GM04503 (cell line): ENCODE measurements around the gene PLXNA2.

ENCODE experiments used
- DNase-seq: peaks from one replicate; pipeline ENCODE4 v3.0.0-alpha.2; 2012; ENCODE audit warnings: low read depth

PLXNA2 gene

DNA sequence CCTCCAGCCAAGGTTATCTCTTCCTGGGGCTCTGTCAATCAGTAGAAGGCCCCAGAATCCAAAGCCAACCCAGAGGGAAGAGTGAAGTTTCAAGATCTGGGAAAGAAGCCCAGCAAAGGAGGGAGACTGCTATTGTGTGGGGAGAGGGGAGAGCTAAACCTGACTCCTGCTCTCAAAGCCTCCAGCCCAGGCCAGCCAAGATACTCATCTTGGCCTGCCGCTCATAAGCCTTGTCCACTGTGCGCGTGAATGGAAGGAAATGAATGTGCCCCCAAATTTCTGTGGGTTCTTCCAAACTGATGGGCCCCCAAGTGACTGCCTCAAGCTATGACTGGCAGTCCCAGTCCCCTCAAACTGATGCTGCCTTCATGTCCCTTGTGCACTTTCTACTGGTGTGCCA lies 2.0 kb downstream of the PLXNA2 start:
- no peak for DNase-seq

DNA sequence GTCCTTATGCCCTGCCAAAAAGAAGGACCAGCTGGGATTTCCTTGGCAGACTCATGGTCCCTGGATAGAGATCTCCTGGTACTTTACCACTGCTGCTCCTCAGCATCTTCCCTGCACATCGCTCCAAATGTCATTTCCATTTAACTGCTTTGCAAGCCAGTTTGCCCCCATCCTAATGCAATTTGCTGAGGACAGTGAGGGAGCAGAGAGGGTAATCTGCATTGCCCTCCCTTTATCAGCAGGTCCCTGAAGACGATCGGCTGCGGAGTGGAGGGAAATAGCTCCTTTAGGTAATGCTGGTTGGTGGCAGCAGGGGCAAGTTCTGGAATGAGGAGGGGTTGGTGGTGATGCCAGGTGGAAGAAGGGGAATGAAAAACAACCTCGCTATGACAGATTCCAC lies 2.7 kb downstream of the PLXNA2 start:
- no peak for DNase-seq

DNA sequence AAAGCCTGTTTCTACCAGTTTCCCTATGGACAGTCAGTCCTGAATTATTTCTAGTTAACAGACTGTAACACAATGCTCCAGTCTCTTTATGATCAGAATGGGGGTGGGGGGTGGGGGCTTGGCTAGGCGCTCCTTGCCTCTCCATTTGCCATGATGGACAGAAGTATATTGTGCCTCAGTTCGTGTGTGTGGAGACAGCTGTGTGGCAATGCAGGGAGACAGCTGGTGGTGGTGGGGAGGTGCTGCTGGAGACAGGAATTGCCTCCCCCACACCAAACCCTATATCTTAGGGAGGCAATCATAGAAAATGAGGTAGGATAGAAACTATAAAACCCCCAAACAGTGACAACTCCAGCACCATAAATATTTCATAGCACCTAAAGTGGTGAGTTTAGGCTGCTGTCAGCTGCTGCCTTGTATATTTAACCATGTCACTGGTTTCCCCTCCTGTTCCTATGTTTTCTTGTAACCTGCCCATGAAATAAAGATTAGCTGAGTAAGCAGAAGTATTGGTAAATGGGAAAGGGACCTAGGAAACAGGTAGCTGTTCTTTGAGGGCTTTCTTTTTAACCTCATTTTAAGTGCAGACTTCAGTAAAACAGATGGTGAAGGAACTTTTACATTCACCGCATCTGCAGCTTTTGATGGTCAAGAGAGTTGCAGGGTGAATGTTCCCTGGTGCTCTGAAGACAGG lies 3.4 kb downstream of the PLXNA2 start:
- no peak for DNase-seq

DNA sequence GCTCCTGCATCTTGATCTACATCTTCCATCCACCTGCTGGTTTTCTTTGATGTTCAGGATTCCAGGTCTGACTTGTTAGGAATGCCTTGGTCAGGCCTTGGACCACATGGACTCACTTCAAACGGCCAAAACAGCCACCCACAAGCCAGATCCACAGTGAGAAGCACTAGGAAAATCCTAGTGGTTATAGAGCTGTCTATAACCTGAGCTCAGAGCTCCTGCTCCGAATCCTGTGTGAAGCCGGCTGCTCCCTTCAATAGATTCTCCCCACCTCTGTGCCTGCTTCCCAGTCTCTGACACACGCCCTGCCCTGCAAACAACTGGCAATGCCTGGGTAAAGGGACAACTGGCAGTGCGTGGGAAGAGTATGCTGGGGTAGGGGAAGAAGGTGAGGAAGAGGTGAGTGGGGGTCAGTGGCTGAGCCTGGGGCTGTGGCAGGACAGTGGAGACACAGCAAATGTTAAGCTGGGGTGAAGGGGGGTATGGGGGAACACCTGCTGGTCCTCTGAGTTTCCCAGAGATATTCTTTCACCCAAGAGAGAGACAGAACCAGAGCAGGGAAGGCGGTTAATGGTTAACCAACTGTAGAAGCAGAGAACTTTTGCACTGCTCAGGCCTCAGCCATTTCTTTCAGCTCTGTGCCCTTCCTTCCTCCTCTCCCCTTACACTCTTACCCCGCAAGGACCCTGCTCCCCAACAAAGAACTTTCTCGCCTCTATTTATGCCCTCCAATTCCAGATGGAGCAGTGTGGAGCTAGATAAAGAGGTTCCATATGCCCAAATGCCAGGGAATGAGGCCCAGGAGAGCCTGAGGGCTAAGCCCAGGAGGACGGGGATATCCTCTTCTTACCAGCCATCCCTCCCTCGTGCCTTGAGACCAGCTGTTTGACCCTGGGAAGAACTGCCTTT lies 4.5 kb downstream of the PLXNA2 start:
- DNase-seq, result no peak

DNA sequence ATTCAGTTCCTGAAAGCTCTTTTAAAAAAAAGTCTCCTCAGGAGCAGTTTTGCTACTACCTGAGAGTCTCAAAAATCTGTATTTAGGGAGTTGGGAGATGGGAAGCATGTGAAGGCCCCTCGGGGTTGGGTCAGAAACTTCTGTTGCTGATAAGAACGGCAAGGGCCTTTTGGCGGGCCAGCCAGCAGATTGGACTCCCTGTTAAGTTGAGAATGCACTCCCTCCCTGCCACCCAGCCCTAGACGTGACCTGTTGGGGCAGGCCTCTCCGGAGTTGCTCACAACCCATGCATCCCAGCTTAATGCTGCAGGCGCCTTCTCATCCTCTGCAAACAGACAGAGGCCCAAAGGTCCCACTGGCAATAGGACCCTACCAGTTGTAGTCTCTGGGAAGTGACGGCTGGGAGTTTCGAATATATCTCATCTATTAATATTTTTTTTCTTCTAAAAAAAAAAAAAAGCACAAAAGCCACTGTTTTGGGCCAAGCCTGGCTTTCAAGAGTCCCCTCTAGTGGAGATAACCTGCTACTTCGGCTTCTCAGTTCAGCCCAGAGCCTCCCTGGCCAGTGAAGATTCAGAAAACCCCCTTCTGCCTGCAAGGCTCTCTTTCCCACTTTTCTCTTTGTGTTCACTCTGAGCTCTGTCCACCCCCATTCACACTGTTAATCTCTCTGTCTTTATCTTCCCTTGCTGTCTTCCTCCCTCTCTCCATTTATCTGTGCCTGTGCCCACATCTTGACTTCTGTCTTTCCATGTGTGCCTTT lies 5.3 kb downstream of the PLXNA2 start:
- DNase-seq, result no peak

DNA sequence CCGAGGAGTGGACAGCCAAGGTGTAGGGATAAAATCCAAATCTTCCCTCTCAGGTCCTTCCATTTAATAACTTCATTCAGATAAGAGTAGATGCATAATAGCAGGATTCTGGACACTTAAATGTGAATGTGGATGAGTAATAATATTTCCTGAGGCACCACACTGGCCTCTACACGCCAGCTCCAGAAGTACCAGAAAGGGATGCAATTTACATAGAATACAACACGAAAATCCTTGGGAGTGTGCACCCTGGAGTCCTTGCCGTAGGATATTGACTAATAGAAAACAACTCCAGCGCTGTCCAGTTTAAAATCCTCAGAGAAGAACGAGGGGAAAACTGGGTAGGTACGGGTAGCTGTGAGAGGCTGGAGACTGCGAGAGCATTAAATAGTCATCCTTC lies 6.9 kb downstream of the PLXNA2 start:
- no peak for DNase-seq

DNA sequence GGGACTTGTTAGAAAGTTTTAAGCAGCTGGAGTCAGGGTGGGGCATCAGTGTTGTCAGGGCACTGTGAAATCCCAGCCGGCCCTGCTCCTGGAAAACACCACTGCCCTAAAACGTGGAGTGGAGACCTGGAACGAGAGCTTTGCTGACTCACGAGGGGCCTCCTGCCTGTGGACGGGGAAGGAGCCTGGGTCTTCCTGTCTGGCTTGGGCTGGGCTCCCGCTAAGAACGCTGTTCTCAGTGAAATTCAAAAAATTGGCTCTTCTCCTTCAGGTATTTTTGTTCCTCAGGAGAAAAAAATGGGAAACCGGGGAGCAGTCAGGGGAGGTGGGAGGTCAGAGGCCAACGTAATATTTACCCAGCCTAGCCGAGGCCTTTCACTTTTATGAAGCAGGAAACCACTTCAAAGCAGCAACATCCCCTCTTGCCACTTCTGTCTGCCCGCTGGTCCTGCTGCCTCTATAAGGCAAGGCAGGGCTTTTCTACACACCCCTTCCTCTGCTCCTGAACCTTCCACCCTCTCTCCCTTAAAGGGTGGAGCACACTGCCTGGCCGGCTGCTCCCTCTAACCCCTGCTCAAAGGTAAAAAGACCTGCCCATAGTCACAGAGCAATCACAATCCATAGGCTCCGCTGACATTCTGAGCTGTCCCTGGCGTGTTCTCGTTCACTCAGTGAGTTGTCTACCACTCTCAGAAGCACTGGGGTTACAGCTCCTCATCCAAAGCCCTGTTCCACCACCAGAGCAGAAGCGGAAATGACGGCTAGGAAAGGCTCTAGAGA lies 8.0 kb downstream of the PLXNA2 start:
- DNase-seq, result no peak

DNA sequence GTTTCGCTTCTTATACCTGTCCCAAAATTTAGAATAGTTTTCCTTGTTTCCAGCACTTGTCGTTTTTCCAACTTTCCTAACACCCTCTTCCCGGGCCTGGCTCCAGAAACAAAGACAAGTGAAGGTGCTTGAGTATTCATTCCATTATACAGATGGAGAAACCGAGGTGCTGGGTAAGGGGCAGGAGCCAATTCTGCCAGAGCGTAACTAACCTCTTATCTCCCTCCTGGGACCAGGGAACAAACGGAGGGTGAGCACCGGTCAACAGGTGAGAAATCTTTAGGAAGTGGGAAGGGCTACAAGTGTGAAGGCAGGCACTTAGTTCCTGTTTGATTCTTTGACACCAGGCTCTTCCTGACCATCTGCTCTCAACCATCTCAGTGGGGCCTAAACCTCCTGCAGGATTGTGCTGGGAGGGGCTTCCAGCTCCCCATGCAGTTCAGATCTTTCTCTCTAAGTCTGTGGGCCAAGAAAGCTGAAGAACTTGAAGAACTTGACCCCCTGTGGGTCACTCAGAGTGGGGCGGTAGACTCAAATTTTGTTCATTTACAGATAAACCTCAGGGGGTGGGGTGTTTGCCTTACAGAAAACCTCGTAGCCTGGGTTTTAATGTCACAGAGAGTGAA lies 8.7 kb downstream of the PLXNA2 start:
- no peak for DNase-seq

DNA sequence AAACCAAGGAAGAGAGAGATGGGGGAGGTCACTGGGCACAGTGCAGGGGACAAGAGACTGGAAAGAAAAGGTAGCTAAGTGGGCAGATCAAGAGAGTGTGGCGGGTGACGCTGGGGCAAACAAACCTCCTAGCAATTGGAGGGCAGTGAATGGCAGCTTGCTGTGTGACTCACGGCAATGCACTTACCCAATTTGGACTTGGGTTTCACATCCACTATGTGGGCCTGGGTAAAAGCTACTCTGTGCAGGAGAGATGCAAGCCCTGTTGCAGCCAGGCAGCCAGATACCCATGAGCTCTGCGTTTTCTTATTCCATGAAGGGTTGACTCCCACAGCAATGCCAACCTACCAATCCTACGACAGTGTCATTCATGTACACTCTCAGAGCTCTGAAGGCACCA lies 9.5 kb downstream of the PLXNA2 start:
- no peak for DNase-seq

DNA sequence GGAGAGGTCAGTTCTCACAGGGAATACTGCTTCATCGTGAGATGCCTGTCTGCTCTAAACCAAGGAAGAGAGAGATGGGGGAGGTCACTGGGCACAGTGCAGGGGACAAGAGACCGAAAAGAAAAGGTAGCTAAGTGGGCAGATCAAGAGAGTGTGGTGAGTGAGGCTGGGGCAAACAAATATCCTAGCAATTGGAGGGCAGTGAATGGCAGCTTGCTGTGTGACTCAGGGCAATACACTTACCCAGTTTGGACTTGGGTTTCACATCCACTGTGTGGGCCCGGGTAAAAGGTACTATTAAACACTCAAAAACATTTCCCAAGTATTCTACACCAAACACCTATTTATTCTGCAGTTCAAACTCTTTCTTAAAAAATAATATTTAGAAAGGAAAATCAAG lies 10.2 kb downstream of the PLXNA2 start:
- no peak for DNase-seq

DNA sequence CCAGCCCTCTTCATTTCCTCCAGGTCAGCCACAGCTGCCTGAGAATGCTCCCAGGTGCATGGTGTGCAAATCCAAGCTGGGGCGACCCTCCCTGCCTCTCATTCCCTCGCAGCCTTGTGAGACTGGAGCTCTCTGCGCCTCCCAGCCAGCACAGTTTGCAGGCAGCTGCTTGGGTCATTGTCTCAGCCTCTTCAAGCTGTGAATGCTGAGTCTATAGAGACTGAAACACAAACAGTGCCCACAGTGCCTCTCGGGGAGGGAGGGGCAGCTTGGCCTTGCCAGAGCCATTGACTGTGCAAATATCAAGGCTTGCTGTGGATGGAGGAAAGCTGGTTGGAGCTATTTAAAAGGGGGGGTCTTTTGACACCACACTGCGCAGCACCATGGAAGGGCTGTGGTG lies 10.6 kb downstream of the PLXNA2 start:
- no peak for DNase-seq

DNA sequence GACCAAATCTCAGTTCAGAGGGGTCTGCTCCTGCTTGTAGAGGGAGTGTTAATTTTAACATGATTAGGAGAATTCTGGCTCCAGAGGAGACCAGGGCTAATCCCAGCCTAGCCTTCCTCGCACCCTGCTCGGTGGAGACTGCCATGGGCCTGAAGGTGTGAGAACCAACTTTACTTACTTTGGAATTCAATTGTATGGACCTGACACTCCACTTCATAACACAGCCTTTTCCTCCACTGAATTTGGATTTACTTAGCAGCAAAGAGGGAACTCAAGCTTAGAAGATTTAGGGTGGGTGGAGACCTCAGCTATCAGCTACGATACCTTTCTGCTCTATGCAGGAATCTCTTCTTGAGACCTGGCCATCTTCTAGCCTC lies 11.5 kb downstream of the PLXNA2 start:
- no peak for DNase-seq

DNA sequence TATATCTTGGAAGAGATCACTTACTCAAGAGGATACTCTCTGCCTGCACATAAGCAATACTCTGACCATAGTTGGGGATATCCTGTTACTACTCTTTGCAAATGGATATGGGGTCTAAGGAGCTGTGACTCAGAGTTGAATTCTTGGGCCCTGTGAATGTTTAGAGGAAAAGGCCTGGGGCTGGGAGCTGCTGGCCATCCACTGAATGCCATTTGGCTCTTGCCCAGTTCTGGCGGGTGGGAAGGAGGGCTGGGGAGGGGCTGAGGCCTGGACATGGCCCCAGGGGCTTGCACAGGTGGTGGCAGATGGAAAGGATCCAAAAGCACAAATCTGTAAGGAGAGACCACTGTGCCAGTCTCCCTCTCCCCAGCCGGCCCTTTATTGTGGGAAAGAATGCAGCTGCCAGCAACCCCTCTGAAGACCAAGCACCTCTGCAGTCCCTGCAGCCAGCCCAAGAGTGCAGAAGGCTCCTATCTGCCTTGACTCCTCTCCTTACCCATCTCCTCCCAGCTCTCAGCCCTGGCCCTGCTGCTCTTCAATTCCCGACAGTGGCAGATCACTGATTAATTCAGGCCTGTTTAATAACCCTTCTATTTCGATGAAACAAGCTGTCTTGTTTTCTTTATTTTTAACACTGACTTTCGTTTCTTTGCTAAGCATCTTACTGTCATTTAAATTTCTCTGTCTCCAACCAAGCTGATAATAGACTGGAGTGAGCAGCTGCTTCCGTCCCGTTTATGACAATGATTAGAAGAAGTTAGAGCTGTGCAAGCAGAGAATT lies 12.1 kb downstream of the PLXNA2 start:
- no peak for DNase-seq

DNA sequence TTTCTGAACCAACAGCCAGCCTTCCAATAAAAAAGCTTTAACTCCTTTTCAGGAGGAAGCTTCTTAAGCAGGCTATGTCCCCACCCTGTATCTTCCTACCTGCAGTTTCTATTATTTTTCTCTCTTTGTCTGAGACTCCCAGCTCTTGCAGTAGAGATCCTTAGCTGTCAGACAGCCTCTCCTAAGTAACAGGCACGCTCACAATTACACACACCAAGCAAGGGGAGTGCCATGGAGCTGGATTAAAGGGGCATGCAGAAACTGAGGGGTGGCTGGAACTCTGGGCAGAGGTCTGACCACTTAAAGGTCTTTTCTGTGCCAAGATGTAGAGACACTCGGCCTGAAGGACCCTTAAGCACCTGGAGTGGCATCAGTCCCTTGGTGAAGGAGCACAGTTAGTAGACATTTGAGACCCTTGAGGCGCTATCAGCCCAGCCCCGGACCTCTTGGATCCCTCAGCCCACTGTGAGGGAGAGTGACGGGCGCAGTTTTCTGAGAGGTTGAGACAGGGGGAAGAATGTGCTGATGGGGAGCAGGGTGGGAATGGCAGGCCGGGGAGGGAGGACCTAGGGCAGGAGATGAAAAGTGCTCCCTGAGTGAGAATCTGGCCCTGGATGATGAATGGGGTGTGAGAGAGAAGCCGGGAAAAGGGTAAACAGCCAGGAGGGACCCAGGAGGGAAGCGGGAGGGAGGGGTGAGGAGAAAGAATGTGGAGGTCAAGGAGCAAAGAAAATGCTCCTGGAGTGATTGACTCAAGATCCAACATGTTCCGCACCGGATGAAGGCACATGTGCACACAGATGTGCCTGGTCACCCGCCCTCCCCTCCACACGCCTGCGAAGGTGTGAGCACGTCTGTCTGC lies 13.3 kb downstream of the PLXNA2 start:
- DNase-seq, result no peak

DNA sequence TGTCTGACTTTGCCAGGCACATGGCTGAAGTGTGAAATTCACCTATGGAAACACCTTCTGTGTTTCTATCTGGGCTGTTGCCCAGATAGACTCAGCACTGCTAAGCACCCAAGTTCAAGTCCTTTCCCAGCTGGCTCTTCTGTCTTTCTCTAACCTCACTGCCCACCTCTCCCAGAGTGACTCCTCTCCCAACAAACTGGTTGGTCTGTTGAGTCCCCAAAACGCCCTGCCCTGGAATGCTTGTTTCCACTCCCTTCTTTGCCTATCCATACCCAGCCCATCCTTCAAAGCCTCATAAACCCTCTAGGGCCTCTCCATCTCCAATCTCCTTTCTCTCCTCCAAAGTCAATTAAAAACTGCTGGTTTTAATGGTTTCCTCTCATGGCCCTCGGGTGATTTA lies 15.6 kb downstream of the PLXNA2 start:
- DNase-seq, result no peak

DNA sequence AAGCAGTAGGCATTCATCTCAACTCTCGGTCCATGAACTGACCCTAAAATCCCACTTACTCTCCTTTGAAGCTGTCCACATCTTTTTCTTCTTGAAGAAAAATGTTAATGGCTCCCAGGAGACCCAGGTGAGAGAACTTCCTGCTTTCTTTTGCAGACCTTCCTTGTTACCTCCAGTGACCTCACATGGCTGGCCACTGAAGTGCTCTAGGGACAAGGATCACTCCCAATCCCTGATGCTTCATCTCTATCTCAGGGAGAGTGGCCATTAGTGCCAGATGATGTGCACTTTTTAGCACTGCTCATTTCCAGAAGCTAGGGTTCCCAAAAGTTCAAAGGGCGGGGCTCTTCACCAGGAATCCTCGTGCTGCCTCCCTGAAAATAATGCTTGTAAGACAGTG lies 16.2 kb downstream of the PLXNA2 start:
- DNase-seq, result no peak

DNA sequence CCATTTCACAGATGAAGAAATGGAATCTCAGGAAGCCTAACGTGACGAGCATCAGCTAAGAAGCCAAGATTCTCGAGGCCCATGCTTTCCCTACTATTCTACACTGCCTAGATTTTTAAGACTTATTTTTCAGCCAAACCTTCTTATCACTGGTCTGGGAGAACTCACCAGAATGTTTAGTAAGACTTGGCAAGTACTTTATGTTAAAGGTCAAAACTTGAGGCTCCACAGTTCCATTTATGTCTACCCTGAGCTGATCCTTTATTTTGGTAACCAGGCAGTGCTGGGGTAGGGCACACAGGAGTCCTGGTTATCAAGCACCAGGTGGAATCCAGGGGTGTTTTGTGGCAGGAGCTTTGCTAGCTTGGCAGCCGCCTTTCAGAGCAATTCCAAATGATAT lies 16.8 kb downstream of the PLXNA2 start:
- no peak for DNase-seq

DNA sequence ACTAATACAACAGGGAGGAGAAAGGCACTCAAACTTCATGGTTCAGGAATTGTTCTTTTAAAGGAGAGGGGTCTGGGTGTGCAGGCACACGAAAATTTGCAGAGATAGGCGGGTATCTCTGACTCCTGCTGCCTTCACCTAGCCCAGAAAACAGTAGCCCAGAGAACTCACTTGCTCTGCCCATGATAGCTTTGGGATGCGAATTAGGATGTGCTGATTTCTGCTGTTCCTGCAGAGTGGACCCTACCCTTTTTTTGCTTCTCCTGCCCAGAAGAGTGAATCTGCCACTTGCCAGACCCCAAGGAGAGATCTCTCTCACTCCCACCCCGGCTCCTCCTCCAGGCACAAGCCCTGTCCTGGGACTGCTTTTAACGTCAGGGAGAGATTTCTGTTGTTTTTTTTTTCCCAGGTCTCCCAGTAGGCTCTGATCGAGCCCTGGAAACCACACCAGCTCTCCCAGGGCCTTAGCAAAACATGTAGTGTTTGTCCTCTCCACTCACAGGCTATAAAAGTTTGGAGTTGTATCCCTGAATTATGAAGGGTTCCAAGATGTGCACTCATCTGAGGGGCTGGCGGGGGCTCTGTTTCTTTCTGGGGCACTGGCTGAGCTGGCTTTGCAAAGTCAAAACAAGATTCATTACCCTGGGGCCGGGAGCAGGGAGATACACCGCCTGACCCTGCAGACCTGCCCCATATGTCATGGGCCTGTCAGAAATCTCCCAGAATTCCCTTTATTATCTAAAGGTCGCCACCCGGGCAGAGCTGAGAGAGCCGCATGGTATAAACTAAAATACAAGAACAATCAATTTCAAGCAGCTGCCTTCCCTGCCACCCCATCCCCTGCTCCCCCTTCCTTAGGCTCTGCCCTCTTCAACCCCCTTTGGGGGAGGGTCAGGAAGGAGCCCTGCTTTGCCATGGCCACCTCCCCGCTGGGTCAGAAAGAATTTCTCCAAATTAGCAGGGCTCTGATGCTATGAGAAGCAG lies 17.9 kb downstream of the PLXNA2 start:
- DNase-seq, result no peak
